ENCODE data around the gene LDHB.

The LDHB gene

GRCh38 chr12:21678959-21679358 is 21.3 kb upstream of the LDHB start:
- Histone ChIP-seq H3K4me1 (peaks cover 0 to 3% (median 1%) of the 10 kb centered on the region in 4 donors), H3K27ac (no peak overlapping the region), H3K4me3 (no peak overlapping the region), H3K27me3 (peaks cover 0 to 7% of the 10 kb centered on the region in 2 donors), H3K9me3 (no peaks in the 10 kb centered on the region), H3K36me3 (no peaks in the 10 kb centered on the region)
- intact Hi-C loops (cut with DNase I; ENCODE audit: low total_unique reads), result loop anchor here (2.0 kb wide), 1 partner anchor 70 kb away; no protein-coding TSS in a partner anchor
- no peak for TF ChIP-seq CTCF (IDR thresholded peaks at IDR 0.05)
- no peak for DNase-seq

- TF ChIP-seq CTCF (IDR thresholded peaks at IDR 0.05), result no peak
- intact Hi-C loops (cut with DNase I; ENCODE audit: low total_unique reads), result loop anchor here (2.0 kb wide), 1 partner anchor 69 kb away; no protein-coding TSS in a partner anchor
- DNase-seq, result no peak
- Histone ChIP-seq H3K27me3 (peaks cover 0 to 7% of the 10 kb centered on the region in 2 donors), H3K4me1 (peaks cover 0 to 3% (median 1%) of the 10 kb centered on the region in 4 donors), H3K4me3 (no peak overlapping the region), H3K27ac (no peak overlapping the region), H3K9me3 (no peaks in the 10 kb centered on the region), H3K36me3 (no peaks in the 10 kb centered on the region)
Measured at GRCh38 chr12:21677622-21678277, 20.1 kb upstream of the LDHB start.

- no peak overlapping the region for H3K27ac ChIP-seq
- no peak for TF ChIP-seq CTCF (IDR thresholded peaks at IDR 0.05)
- H3K36me3 ChIP-seq, result no peaks in the 10 kb centered on the region
Measured at GRCh38 chr12:21677204-21677603, 19.6 kb upstream of the LDHB start.

GRCh38 chr12:21676776-21677175 is 19.1 kb upstream of the LDHB start:
- peaks cover 0 to 7% of the 10 kb centered on the region in 2 donors for H3K27me3 ChIP-seq
- no peaks in the 10 kb centered on the region for H3K9me3 ChIP-seq
- no peak overlapping the region for H3K4me3 ChIP-seq
- no peaks in the 10 kb centered on the region for H3K36me3 ChIP-seq
- no peak for DNase-seq
- H3K27ac ChIP-seq, result no peak overlapping the region
- TF ChIP-seq CTCF (IDR thresholded peaks at IDR 0.05), result no peak
- peaks cover 0 to 3% (median 1%) of the 10 kb centered on the region in 4 donors for H3K4me1 ChIP-seq
- intact Hi-C loops (cut with DNase I; ENCODE audit: low total_unique reads), result no loop called here

More at GRCh38 chr12:21677204-21677603, 19.6 kb upstream of the LDHB start:
- DNase-seq, result no peak
- H3K4me3 ChIP-seq, result no peak overlapping the region
- H3K9me3 ChIP-seq, result no peaks in the 10 kb centered on the region
- peaks cover 0 to 3% (median 1%) of the 10 kb centered on the region in 4 donors for H3K4me1 ChIP-seq
- H3K27me3 ChIP-seq, result peaks cover 0 to 7% of the 10 kb centered on the region in 2 donors
- intact Hi-C loops (cut with DNase I; ENCODE audit: low total_unique reads), result no loop called here

- no peak for TF ChIP-seq CTCF (IDR thresholded peaks at IDR 0.05)
- intact Hi-C loops (cut with DNase I; ENCODE audit: low total_unique reads), result no loop called here
Measured at GRCh38 chr12:21675641-21676040, 18.0 kb upstream of the LDHB start.

More at GRCh38 chr12:21675641-21676040, 18.0 kb upstream of the LDHB start:
- Histone ChIP-seq H3K9me3 (no peaks in the 10 kb centered on the region), H3K4me1 (peaks cover 0 to 3% (median under 1%) of the 10 kb centered on the region in 4 donors), H3K27me3 (peaks cover 0 to 7% of the 10 kb centered on the region in 2 donors), H3K4me3 (no peak overlapping the region), H3K27ac (no peak overlapping the region), H3K36me3 (no peaks in the 10 kb centered on the region)
- DNase-seq, result no peak
